CD1c-positive myeloid dendritic cell (primary cell): ENCODE measurements around the gene SEMA6A.

ENCODE experiments used
- DNase-seq: peaks from one replicate; pipeline ENCODE4 v3.0.0-alpha.2; 2016; ENCODE audit errors: extremely low spot score

Gene SEMA6A

DNA sequence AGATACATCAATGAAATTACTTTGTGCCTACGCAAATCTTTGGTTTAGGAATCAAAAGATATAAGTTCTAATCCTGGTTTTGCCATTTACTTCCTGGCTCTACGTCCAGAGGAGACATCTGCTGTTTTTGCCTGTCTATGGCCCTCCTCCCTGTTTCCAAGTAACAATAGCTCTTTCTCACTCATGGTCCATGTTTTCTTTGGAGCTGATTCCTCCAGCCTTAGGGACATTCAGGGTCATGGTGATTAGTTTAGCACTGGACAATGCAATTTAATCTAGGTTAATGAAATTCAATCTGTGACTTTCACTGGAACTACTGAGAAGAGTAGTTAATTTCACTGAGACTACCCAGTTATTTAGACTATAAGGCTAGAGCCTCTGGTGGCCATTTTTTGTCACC, 170.6 kb downstream of the SEMA6A start:
- DNase-seq, result no peak

DNA sequence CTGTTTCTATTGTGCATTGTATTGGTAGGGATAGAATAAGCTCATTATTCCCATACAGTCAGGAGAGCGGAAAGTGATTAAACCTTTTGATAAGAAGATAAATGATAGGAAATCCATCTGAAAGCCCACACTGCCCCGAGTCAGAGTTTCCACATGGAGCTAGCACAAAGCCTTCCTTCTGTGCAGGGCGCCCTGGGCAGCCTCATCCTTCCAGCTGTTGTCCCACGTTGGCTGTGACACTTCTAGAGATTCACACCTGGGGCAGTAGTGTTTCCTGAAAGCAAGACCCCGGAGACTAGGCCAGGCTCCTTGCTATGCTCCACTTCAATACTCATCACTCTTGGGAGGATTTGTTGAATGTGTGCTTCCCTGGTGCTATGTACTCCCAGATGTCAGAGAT, 172.4 kb downstream of the SEMA6A start:
- no peak for DNase-seq

DNA sequence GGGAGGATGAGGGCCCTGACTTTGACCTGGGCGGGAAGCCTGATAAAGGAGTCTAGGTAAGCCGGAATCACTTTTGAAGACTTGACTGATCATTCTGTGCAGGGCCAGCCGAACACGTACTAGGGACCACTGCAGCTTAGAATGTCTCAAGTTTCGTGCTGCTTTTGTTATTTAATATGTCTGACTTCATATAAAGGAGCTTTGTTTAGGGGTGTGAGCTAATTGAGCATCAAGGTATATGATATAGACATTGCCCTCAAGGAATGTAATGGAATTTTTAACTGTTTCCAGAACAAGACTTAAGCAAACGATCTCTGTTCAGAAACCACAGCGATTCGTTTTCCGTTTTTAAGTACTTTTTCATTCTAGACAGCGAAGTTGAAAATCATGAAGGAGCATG, 173.0 kb downstream of the SEMA6A start:
- no peak for DNase-seq

DNA sequence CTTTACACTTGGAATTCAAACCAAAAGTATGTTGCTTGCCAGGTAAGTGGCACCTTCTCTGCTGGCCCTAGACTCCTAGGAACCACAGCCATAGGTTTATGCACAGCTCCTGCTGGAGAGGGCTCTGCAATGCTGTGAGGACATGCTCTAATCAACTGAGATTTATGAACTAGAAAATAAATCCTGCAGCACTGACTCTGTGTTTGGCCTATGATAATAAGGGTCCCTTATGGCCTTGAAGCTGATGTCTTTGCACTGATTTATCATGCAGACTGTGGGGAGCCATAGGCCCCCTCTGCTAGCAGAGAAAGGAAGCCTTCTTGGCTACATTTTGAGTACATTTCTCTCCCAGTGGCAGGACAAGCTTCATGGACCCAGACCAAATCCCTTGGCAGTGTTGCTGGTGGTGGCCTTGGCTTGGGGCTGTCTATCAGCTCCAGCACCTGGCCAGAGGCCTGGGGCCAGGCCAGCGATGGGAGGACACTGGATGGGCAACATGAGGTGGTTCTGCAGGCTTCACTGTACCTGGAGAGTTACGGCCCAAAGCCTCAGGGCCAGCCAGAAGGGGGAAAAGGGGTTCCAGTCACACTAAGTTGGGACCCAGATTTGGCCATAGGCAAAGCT, 178.0 kb downstream of the SEMA6A start:
- DNase-seq, result no peak

DNA sequence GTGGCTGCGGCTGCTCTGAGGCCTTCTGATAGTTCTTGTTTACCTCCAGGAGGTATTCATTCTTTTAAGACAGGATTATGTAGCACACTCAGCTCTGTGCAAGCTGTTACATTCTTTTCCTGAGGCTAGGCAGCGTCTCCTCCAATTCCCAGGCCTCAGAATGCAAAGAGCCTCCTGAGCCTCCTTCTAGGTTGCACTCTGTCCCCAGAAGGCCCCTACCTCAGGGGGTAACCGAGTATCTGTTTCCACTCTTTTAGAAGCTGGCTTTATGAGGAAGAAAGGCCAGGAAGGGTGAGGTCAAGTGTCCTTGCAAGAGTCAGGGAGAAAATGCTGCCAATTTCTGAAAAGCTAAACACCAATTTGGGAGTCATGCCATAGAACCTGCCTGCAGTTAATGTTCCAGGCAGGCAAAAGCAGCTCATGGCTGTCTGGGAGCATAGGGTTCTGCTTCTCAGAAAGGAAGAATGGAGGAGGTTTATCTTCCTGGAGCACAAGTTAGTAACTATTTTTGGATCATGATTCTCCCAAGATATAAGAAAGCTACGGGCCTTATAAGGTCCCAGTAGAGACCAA, 178.9 kb downstream of the SEMA6A start:
- no peak for DNase-seq

DNA sequence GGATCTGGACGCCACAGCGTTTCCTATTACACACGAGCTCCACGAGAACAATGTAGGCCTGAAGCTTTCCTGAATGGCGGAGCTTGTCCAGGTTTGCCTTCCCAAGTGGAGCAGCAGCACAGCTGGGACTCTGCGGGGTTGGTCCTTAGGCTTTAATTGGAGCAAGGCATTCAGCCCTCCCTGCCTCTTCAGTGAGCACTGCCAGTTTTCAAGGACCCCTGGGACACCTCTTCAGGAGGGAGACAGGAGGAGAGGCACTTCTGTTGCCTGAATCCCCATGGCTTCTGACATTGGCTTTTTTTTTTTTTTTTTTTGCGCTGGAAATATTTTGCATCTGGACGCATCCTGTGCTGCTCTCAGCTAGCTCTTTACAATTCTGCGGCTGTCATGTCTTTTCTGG, 179.4 kb downstream of the SEMA6A start:
- no peak for DNase-seq

DNA sequence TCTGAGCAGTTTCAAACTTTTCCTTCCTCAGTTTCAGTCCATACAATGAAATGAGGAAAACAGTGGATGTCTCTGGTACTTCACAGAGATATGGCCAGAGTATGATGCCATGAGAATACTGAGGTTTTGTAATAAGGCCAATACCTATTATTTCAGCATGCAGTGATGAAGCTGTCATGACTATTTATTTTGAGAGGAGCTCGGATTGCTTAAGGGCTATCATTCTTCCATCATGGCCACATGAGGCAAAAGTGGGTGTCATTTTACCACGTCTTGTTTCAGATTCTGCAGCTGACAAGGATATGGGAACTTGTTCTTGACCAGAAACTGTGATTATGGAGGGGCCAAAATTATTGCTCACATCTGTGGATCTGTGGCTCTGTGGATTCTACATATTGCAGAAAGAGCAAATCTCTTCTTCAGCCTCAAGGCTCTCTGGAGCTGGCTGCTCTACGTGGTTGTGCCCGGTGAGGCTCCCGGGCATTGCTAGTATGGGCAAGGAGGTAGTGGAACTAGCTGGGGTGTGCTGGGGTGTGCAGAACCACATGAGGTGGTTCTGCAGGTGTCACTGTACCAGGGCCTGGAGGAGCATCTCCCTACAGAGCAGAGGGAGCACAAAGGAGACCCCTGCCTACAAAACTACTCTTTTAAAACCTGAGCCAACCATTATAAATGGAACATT, 180.3 kb downstream of the SEMA6A start:
- no peak for DNase-seq
